ENCODE measurements around the gene CBR1. TPM values are rescaled to one million over a fixed set of nuclear protein-coding genes. Genes with fewer than 3 reads are reported as not detected.

The CBR1 gene
- total and polyA plus RNA-seq, 7 donors, result 102 to 264 (median 180) TPM

DNA sequence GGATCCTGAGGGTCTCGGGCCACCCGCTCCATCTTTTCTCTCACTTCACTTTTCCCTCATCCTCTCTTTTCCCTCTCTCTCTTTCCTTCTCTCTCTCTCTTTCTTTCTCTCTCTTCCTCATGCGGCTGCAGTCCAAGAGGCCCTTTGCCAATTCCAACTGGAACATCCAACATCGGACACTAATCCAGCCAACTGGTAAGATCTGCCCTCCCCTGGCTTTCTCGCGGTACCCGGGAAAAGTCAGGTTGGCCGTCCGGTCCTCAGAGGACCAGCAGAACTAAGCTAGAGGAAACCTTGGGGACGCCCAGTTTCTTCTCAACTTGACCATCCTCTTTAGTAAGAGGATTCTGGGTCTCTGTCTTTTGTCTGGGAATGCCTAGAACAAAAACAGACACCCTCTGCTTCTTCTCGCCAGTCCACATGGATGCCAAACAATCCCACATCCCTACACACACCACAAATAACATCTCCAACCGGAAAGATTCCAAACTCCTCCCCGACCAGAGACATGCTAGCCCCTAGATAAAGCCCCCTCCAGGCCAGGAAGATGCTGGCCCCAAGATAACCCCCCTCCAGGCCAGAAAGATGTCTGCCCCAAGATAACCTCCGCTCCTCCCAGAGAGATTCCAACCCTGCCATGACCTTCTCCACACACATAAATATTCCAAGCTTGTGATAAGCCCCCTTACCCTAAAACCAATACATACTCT lies 6.3 kb upstream of the CBR1 start:
- 94 to 96% methylated on average over 14 of the region's 14 CpGs for WGBS, 2 donors
- Histone ChIP-seq H3K36me3 (peaks cover 0 to 1% (median under 1%) of the 10 kb centered on the region in 4 donors), H3K9me3 (no peaks in the 10 kb centered on the region), H3K27me3 (no peaks in the 10 kb centered on the region), H3K4me1 (peaks cover 0 to 16% (median 12%) of the 10 kb centered on the region in 4 donors), H3K4me3 (no peak overlapping the region), H3K27ac (no peak overlapping the region)
- no peak for DNase-seq
- intact Hi-C loops (cut with DNase I), result no loop called here
- no peak for TF ChIP-seq POLR2AphosphoS5 (IDR thresholded peaks at IDR 0.05)
- TF ChIP-seq EP300 (IDR thresholded peaks at IDR 0.05), result no peak
- TF ChIP-seq, protein P1, sequence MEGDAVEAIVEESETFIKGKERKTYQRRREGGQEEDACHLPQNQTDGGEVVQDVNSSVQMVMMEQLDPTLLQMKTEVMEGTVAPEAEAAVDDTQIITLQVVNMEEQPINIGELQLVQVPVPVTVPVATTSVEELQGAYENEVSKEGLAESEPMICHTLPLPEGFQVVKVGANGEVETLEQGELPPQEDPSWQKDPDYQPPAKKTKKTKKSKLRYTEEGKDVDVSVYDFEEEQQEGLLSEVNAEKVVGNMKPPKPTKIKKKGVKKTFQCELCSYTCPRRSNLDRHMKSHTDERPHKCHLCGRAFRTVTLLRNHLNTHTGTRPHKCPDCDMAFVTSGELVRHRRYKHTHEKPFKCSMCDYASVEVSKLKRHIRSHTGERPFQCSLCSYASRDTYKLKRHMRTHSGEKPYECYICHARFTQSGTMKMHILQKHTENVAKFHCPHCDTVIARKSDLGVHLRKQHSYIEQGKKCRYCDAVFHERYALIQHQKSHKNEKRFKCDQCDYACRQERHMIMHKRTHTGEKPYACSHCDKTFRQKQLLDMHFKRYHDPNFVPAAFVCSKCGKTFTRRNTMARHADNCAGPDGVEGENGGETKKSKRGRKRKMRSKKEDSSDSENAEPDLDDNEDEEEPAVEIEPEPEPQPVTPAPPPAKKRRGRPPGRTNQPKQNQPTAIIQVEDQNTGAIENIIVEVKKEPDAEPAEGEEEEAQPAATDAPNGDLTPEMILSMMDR (IDR thresholded peaks at IDR 0.05), result no peak
- no peak for TF ChIP-seq POLR2A (IDR thresholded peaks at IDR 0.05)

DNA sequence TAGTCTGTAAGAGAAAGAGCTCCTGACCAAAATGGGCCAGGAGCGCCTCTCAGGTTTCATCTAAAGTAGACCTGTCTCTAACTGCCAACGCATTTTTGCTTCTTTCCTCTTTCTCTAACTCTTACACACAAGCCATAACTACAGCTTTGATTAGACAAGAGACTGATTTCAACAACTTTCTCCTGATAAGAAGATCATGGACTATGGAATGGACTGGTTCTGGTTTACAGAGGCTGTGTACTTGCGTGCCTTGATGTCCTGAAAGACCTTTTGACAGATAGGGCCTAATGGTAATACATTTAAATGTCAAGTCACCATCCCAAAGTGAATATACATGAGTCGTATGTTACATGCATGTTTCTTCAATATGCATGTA lies 5.8 kb upstream of the CBR1 start:
- H3K27me3 ChIP-seq, result no peaks in the 10 kb centered on the region
- TF ChIP-seq, protein P1 (IDR thresholded peaks at IDR 0.05), result no peak
- no peaks in the 10 kb centered on the region for H3K9me3 ChIP-seq
- H3K27ac ChIP-seq, result no peak overlapping the region
- intact Hi-C loops (cut with DNase I), result no loop called here
- no peak overlapping the region for H3K4me3 ChIP-seq
- DNase-seq, result no peak
- peaks cover 0 to 13% (median 9%) of the 10 kb centered on the region in 4 donors for H3K4me1 ChIP-seq
- H3K36me3 ChIP-seq, result no peaks in the 10 kb centered on the region
- 94% methylated on average over 4 of the region's 4 CpGs for WGBS, 2 donors

DNA sequence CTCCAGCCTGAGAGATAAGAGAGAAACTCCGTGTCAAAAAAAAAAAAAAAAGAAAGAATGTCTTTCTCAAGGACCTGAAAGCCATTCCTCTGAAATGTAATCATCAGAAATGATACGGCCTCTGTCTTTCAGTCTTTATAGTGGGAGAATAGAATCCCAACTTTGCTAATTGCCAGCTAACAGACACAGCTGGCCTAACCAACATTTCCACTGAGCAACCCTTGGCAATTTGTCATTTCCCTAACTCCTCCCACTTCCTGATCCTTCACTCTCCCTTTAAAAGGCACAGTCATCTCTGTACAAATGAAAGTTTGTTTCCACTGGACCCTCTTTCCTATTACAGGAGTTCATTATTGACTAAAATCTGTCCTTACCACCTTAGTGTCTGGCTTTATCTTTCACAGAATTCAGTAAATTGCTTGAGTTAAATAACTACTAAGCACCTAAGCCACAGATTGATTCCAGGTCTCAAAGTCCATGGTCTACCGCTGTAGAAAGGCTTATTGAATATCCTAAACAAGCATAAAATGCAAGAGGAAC lies 4.3 kb upstream of the CBR1 start:
- Histone ChIP-seq H3K27ac (no peak overlapping the region), H3K36me3 (no peaks in the 10 kb centered on the region), H3K4me1 (peaks cover 0 to 16% (median 13%) of the 10 kb centered on the region in 4 donors), H3K27me3 (no peaks in the 10 kb centered on the region), H3K4me3 (no peak overlapping the region), H3K9me3 (no peaks in the 10 kb centered on the region)
- intact Hi-C loops (cut with DNase I), result no loop called here
- no peak for TF ChIP-seq EP300 (IDR thresholded peaks at IDR 0.05)
- TF ChIP-seq POLR2AphosphoS5 (IDR thresholded peaks at IDR 0.05), result no peak
- no peak for DNase-seq
- 15 to 41% methylated on average over 3 of the region's 3 CpGs for WGBS, 2 donors

DNA sequence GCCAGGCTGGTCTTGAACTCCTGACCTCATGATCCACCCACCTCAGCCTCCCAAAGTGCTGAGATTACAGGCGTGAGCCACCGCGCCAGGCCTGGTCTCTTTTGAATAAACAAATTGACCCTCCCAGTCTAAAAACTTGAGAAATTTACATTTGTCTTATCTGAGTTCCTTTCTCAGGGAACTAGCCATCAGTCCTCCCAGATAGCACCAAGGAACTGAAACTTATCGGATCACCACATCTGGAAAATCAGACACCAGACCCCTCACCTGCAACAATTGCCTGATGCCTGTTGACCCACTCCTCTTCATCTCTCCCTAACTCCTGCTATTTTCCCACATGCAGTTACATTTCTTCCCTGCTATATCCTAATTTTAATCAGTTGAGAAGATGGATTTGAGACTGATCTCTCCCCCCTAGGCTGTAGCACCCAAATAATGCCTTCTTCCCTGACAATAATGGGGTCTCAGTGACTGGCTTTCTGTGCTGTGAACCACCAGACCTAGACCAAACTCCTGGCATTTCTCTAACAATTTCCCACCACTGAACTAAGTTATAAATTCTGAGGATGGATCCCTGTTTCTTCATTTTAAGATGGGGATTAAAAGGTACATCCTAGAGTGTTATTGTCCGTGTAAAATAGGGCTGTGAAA lies 951 bp upstream of the CBR1 start:
- H3K9me3 ChIP-seq, result no peaks in the 10 kb centered on the region
- H3K4me3 ChIP-seq, result no peak overlapping the region
- TF ChIP-seq, protein P1 (IDR thresholded peaks at IDR 0.05), result no peak
- TF ChIP-seq POLR2A (IDR thresholded peaks at IDR 0.05) (no peak), POLR2AphosphoS5 (IDR thresholded peaks at IDR 0.05) (no peak), EP300 (IDR thresholded peaks at IDR 0.05) (no peak)
- no peak for DNase-seq
- peaks cover 0 to 18% (median 5%) of the 10 kb centered on the region in 4 donors for H3K36me3 ChIP-seq
- intact Hi-C loops (cut with DNase I), result no loop called here
- H3K4me1 ChIP-seq, result peaks cover 0 to 44% (median 37%) of the 10 kb centered on the region in 4 donors
- H3K27me3 ChIP-seq, result no peaks in the 10 kb centered on the region
- 97 to 99% methylated on average over 5 of the region's 5 CpGs for WGBS, 2 donors
- peak overlapping the region; percentile 81 to 91 (median 89) for H3K27ac ChIP-seq

DNA sequence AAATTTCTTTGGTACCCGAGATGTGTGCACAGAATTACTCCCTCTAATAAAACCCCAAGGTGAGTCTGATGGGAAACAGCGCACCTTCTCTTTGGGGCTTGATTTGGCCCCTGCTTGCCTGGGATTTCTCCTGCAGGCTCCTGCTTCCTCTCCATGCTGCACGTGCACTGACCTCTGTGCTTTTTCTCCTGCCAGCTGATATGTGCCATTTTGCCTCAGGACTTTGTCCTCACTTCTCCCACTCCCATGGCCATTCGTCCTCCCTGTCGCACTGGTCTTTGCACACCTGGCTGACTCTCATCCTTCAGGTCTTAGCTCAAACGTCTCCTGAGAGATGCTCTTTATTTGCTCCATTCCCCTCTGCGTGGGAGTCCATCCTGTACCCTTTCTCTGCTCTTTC lies 1.2 kb downstream of the CBR1 start:
- no peaks in the 10 kb centered on the region for H3K27me3 ChIP-seq
- H3K36me3 ChIP-seq, result peaks cover 0 to 18% (median 5%) of the 10 kb centered on the region in 4 donors
- peak overlapping the region in 1 of 4 donors; percentile 91 for H3K27ac ChIP-seq
- 51 to 85% methylated on average over 7 of the region's 7 CpGs for WGBS, 2 donors
- peak overlapping the region in 2 of 4 donors; percentile 66 to 91 for H3K4me3 ChIP-seq
- TF ChIP-seq EP300 (IDR thresholded peaks at IDR 0.05) (no peak), POLR2AphosphoS5 (IDR thresholded peaks at IDR 0.05) (no peak), POLR2A (IDR thresholded peaks at IDR 0.05) (no peak)
- TF ChIP-seq, protein P1 (IDR thresholded peaks at IDR 0.05), result no peak
- H3K4me1 ChIP-seq, result peaks cover 0 to 44% (median 37%) of the 10 kb centered on the region in 4 donors
- DNase-seq, result no peak
- no peaks in the 10 kb centered on the region for H3K9me3 ChIP-seq
- intact Hi-C loops (cut with DNase I), result loop anchor here (5.0 kb wide), 1 partner anchor 41 kb away; no protein-coding TSS in a partner anchor
